ENCODE measurements around the gene PHF2.

- TF ChIP-seq CTCF (conservative IDR thresholded peaks at IDR 0.05; ENCODE audit: low read length) (no peak), EZH2phosphoT487 (IDR thresholded peaks at IDR 0.05; ENCODE audit: borderline replicate concordance, low read depth, low read length) (no peak)
These were observed 20.0 kb downstream of the PHF2 start for GRCh38 chr9:93596399-93596798.
